A673 (cell line): Measurements from ENCODE around the gene PTH. TPM values are rescaled to one million over a fixed set of nuclear protein-coding genes. Genes with fewer than 3 reads are reported as not detected.

Experiments used
- BruUV-seq: library from RNA; stranded (reverse); fragments of 400-500 nt; replicated peaks from 2 replicates; lab custom pipeline; 2021; lab: Mats Ljungman, UMichigan
- CTCF ChIA-PET: fragments of 300-600 bp; sonication (Branson Sonifier 250); formaldehyde crosslinking; loops from one replicate; lab custom pipeline; 2022; ENCODE audit warnings: antibody characterized with exemption; lab: Charles Lee
- POLR2A ChIA-PET: fragments of 300-600 bp; sonication (Branson Sonifier 250); formaldehyde crosslinking; loops from one replicate; lab custom pipeline; 2022; ENCODE audit warnings: antibody characterized with exemption; ENCODE audit not compliant: low non-redundant PET; lab: Charles Lee
- DNase-seq: peaks from one replicate; pipeline ENCODE4 v3.0.0-alpha.2; 2015; ENCODE audit warnings: low spot score
- H3K27ac ChIP-seq: fragments of 200-600 bp; sonication (generic); 2 replicates; pipeline ENCODE4 v1.5.1; 2016; ENCODE audit warnings: mixed run types, low read depth, mild to moderate bottlenecking, mixed read lengths, antibody characterized with exemption, low read length; ENCODE audit not compliant: poor library complexity, severe bottlenecking
- H3K27me3 ChIP-seq: fragments of 200-600 bp; sonication (generic); replicated peaks from 2 replicates; pipeline ENCODE4 v1.6.1; 2017; ENCODE audit warnings: mixed run types, low read depth, mild to moderate bottlenecking, mixed read lengths, antibody characterized with exemption, low read length; ENCODE audit not compliant: insufficient read depth, poor library complexity
- H3K36me3 ChIP-seq: fragments of 200-600 bp; sonication (generic); 2 replicates; pipeline ENCODE4 v1.6.1; 2016; ENCODE audit warnings: mixed run types, mild to moderate bottlenecking, mixed read lengths, antibody characterized with exemption, low read length; ENCODE audit not compliant: insufficient read depth, poor library complexity, severe bottlenecking
- H3K4me1 ChIP-seq: fragments of 200-600 bp; sonication (generic); 2 replicates; pipeline ENCODE4 v1.6.1; 2017; ENCODE audit warnings: mixed run types, mild to moderate bottlenecking, mixed read lengths, antibody characterized with exemption, low read length; ENCODE audit not compliant: insufficient read depth, poor library complexity, severe bottlenecking
- H3K4me3 ChIP-seq: fragments of 200-600 bp; sonication (generic); 2 replicates; pipeline ENCODE4 v1.5.1; 2016; ENCODE audit warnings: low read depth, mixed run types, mild to moderate bottlenecking, mixed read lengths, low read length; ENCODE audit not compliant: poor library complexity, severe bottlenecking
- H3K9me3 ChIP-seq: fragments of 200-600 bp; sonication (generic); 2 replicates; pipeline ENCODE4 v1.6.1; 2016; ENCODE audit warnings: mixed run types, low read depth, mild to moderate bottlenecking, mixed read lengths, antibody characterized with exemption, low read length; ENCODE audit not compliant: poor library complexity, severe bottlenecking
- CTCF ChIP-seq: fragments of 300-800, 200-600 bp; sonication (generic); conservative IDR thresholded peaks from 2 replicates; pipeline ENCODE4 v1.5.1; 2017; ENCODE audit warnings: low read depth, mild to moderate bottlenecking, antibody characterized with exemption, low read length, moderate library complexity, mixed read lengths
- EZH2 ChIP-seq: fragments of 200-600 bp; sonication (generic); IDR thresholded peaks from 2 replicates; pipeline ENCODE4 v1.6.1; 2017; ENCODE audit warnings: borderline replicate concordance, low read depth, mild to moderate bottlenecking, mixed read lengths, antibody characterized with exemption, low read length; ENCODE audit not compliant: poor library complexity, severe bottlenecking
- intact Hi-C: fragments of 100-400 bp; cut with micrococcal nuclease; formaldehyde crosslinking; loops from one replicate; pipeline ENCODE4 v1.10.0; 2022; ENCODE audit not compliant: unreplicated experiment
- total RNA-seq: library from RNA; stranded (reverse); gene quantifications from 2 replicates; pipeline ENCODE4 v1.2.3, GENCODE V29; 2021

Gene PTH
- total RNA-seq, 1 experiment from 2014 or later, result not detected

DNA sequence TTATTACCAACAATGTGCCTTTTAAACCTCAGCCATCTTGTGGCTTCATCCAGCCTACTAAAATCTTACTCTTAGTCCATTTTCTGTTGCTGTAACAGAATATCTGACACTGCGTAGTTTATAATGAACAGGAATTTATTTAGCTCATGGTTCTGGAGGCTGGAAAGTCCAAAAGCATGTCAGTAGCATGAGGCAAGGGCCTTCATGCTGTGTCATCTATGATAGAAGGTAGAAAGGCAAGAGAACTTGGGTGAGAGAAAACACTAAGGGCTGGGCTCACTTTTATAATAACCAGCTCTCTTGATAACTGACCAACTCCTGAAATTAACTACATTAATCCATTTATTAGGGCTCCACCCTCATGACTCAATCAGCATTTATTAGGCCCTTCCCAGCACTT lies 46.3 kb downstream of the PTH start:
- Histone ChIP-seq H3K36me3 (no peaks in the 10 kb centered on the region), H3K4me1 (peaks cover 10% of the 10 kb centered on the region), H3K9me3 (no peaks in the 10 kb centered on the region), H3K27me3 (no peaks in the 10 kb centered on the region), H3K27ac (no peak overlapping the region), H3K4me3 (no peak overlapping the region)
- BruUV-seq, result no TSS peak
- intact Hi-C loops, result no loop called here
- ChIA-PET CTCF (no interaction called here), POLR2A (no interaction called here)
- TF ChIP-seq CTCF (no peak), EZH2 (no peak)
- no peak for DNase-seq

DNA sequence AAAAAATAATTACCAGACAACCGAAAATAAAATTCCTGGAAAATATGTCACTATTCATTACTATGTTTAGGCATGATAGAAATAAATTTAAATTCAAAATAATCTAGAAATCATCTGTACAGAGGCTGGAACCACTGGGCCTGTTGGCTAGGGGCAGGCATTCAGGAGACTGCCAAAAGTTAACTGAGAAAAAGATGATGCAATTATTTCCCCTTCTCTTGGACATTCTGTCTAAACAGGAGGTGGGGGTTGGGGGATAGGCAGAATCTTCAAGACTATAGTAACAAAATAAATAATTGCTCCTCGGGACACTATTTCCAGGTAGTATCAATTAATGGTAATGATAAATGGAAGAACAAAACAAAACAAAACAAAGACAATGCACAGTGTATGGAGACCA lies 46.9 kb downstream of the PTH start:
- no TSS peak for BruUV-seq
- POLR2A ChIA-PET, result no interaction called here

DNA sequence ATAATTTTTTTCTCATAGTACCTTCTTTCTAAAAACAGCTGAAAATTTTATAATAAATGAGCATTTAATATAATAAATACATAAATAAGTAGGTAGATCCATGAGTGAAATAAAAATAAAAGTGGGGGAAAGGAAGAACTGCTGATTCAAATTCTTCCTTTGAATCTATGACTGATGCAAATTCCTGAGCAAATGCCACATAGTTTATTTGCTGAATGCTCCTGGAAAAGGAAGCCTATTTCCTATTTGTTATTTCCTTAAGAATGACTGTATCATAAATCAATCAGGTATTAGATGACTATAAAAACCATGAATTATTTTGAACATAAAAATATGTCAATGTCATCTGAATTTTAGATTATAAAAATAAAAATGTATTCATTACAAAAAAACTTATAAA lies 49.4 kb downstream of the PTH start:
- no peak for DNase-seq
- no peaks in the 10 kb centered on the region for H3K36me3 ChIP-seq
- CTCF ChIA-PET, result no interaction called here
- intact Hi-C loops, result no loop called here
- H3K27me3 ChIP-seq, result no peaks in the 10 kb centered on the region
- H3K4me1 ChIP-seq, result peaks cover 10% of the 10 kb centered on the region
- BruUV-seq, result no TSS peak
- POLR2A ChIA-PET, result interaction anchor here (0.6 kb wide), 1 partner anchor 401 kb away, joined by 3 read pairs; no protein-coding TSS in a partner anchor
- TF ChIP-seq CTCF (no peak), EZH2 (no peak)
- H3K27ac ChIP-seq, result no peak overlapping the region
- H3K4me3 ChIP-seq, result no peak overlapping the region
- no peaks in the 10 kb centered on the region for H3K9me3 ChIP-seq

More for the DNA sequence above, 46.9 kb downstream of the PTH start:
- intact Hi-C loops, result no loop called here
- no peaks in the 10 kb centered on the region for H3K9me3 ChIP-seq
- H3K36me3 ChIP-seq, result no peaks in the 10 kb centered on the region
- no peak overlapping the region for H3K4me3 ChIP-seq
- H3K4me1 ChIP-seq, result peaks cover 10% of the 10 kb centered on the region
- H3K27ac ChIP-seq, result no peak overlapping the region
- no peak for TF ChIP-seq CTCF
- TF ChIP-seq EZH2, result no peak
- no peak for DNase-seq
- CTCF ChIA-PET, result no interaction called here
- no peaks in the 10 kb centered on the region for H3K27me3 ChIP-seq
